Suprapubic skin (tissue), 4 donors: Measurements from ENCODE around the gene ODAD3. TPM values are rescaled to one million over a fixed set of nuclear protein-coding genes. Genes with fewer than 3 reads are reported as not detected.

Experiments
- DNase-seq, 2 donors: peaks; one replicate each; pipeline ENCODE4 v3.0.0-alpha.2; 2019; ENCODE audit warnings: low spot score in 2 of 2
- H3K27ac ChIP-seq: fragments of 200-600 bp; sonication (generic); one replicate; pipeline ENCODE4 v1.5.1; 2019
- H3K27me3 ChIP-seq: fragments of 200-600 bp; sonication (generic); one replicate; pipeline ENCODE4 v1.5.1; 2019
- H3K36me3 ChIP-seq: fragments of 200-600 bp; sonication (generic); one replicate; pipeline ENCODE4 v1.5.1; 2019
- H3K4me1 ChIP-seq: fragments of 200-600 bp; sonication (generic); one replicate; pipeline ENCODE4 v1.5.1; 2019
- H3K4me3 ChIP-seq: fragments of 200-600 bp; sonication (generic); one replicate; pipeline ENCODE4 v1.5.1; 2019; ENCODE audit warnings: mild to moderate bottlenecking
- H3K9me3 ChIP-seq: fragments of 200-600 bp; sonication (generic); one replicate; pipeline ENCODE4 v1.5.1; 2019
- CTCF ChIP-seq, 2 donors: fragments of 200-600 bp in 1 of 2; fragments of 450-650 bp in 1 of 2; sonication (generic) in 1 of 2; IDR thresholded peaks; one replicate each; pipeline ENCODE4 v1.5.1; 2016 to 2019; ENCODE audit warnings: antibody characterized with exemption in 2 of 2, mild to moderate bottlenecking in 1 of 2, moderate library complexity in 1 of 2
- EP300 ChIP-seq: sonication (generic); formaldehyde crosslinking; IDR thresholded peaks from one replicate; pipeline ENCODE4 v1.6.1; 2017; ENCODE audit warnings: antibody characterized with exemption
- POLR2A ChIP-seq, 2 donors: fragments of 450-650 bp; IDR thresholded peaks; one replicate each; pipeline ENCODE4 v1.6.1; 2017; ENCODE audit warnings: antibody characterized with exemption in 2 of 2, mild to moderate bottlenecking in 2 of 2, moderate library complexity in 2 of 2
- POLR2AphosphoS5 ChIP-seq, 3 donors: sonication (generic); formaldehyde crosslinking; IDR thresholded peaks; one replicate each; pipeline ENCODE4 v1.6.1; 2017; ENCODE audit warnings: antibody characterized with exemption in 3 of 3
- WGBS: methylation state at CpG from one replicate; pipeline ENCODE4 v1.1.5; 2018; 5-methylcytosine and 5-hydroxymethylcytosine counted together
- total RNA-seq, 4 donors: library from RNA; depleted of rRNA; stranded (reverse); fragments of >200 nt; gene quantifications; one replicate each; pipeline ENCODE4 v1.1.0, GENCODE V29; 2016

The ODAD3 gene
- total RNA-seq, 4 donors from 2014 or later: 0.23 to 1.0 (median 0.48) TPM; not detected in 1

GRCh38 chr19:11420429-11421370 lies 14.2 kb downstream of the ODAD3 start:
- peaks cover 54% of the 10 kb centered on the region for H3K4me1 ChIP-seq
- H3K4me3 ChIP-seq: peak overlapping the region; percentile 41
- H3K27me3 ChIP-seq: peaks cover 54% of the 10 kb centered on the region
- no peaks in the 10 kb centered on the region for H3K36me3 ChIP-seq
- DNase-seq: no peak
- H3K9me3 ChIP-seq: no peaks in the 10 kb centered on the region
- H3K27ac ChIP-seq: no peak overlapping the region
- WGBS: 7% methylated on average over 25 of the region's 46 CpGs
- no peak for TF ChIP-seq EP300
- no peak for TF ChIP-seq POLR2AphosphoS5 (IDR thresholded peaks at IDR 0.05)
- TF ChIP-seq POLR2A (IDR thresholded peaks at IDR 0.05): no peak
- no peak for TF ChIP-seq CTCF (IDR thresholded peaks at IDR 0.05)

- DNase-seq: no peak
- Histone ChIP-seq H3K4me3 (peak within 1 kb of the TSS; percentile 46), H3K36me3 (no peaks in the 10 kb centered on the region), H3K27ac (no peak within 1 kb of the TSS), H3K9me3 (no peaks in the 10 kb centered on the region), H3K27me3 (peaks cover 50% of the 10 kb centered on the region), H3K4me1 (peaks cover 53% of the 10 kb centered on the region)
- 6% methylated on average over 9 of the region's 72 CpGs for WGBS
- no peak for TF ChIP-seq CTCF (IDR thresholded peaks at IDR 0.05)
- no peak for TF ChIP-seq EP300
- TF ChIP-seq POLR2A (IDR thresholded peaks at IDR 0.05): no peak
- TF ChIP-seq POLR2AphosphoS5 (IDR thresholded peaks at IDR 0.05): no peak
Measured at GRCh38 chr19:11418549-11419506, 16.1 kb downstream of the ODAD3 start, which contains the start of gene RGL3. Gene RGL3, minus strand, starts transcription at chr19:11419314. Its CDS starts 36 bp downstream, at chr19:11419278.

- H3K36me3 ChIP-seq: no peaks in the 10 kb centered on the region
- H3K9me3 ChIP-seq: no peaks in the 10 kb centered on the region
- peak overlapping the region; percentile 46 for H3K4me3 ChIP-seq
- no peak for DNase-seq
- 8% methylated on average over 16 of the region's 16 CpGs for WGBS
- H3K27me3 ChIP-seq: peaks cover 44% of the 10 kb centered on the region
- TF ChIP-seq EP300 (no peak), CTCF (IDR thresholded peaks at IDR 0.05) (no peak), POLR2A (IDR thresholded peaks at IDR 0.05) (no peak), POLR2AphosphoS5 (IDR thresholded peaks at IDR 0.05) (no peak)
- H3K4me1 ChIP-seq: peaks cover 46% of the 10 kb centered on the region
- H3K27ac ChIP-seq: no peak overlapping the region
Measured at GRCh38 chr19:11418094-11418548, 16.8 kb downstream of the ODAD3 start.

GRCh38 chr19:11416346-11417052 lies 18.4 kb downstream of the ODAD3 start:
- H3K27me3 ChIP-seq: peaks cover 33% of the 10 kb centered on the region
- no peak overlapping the region for H3K4me3 ChIP-seq
- DNase-seq: no peak
- TF ChIP-seq POLR2A (IDR thresholded peaks at IDR 0.05) (no peak), EP300 (no peak), CTCF (IDR thresholded peaks at IDR 0.05) (no peak), POLR2AphosphoS5 (IDR thresholded peaks at IDR 0.05) (no peak)
- no peak overlapping the region for H3K27ac ChIP-seq
- H3K4me1 ChIP-seq: peaks cover 30% of the 10 kb centered on the region
- no peaks in the 10 kb centered on the region for H3K9me3 ChIP-seq
- 94% methylated on average over 17 of the region's 17 CpGs for WGBS
- no peaks in the 10 kb centered on the region for H3K36me3 ChIP-seq
